OCI-LY3 (cell line): ENCODE data around the gene GCM1.

Experiments
- CTCF ChIP-seq: fragments of 200-600, 300-600 bp; sonication (generic); IDR thresholded peaks from 2 replicates; pipeline ENCODE4 v1.5.1; 2014; ENCODE audit warnings: antibody characterized with exemption, low read length, low read depth
- EZH2phosphoT487 ChIP-seq: fragments of 200-600 bp; shearing (Covaris generic); IDR thresholded peaks from 2 replicates; pipeline ENCODE4 v1.6.1; 2018; ENCODE audit warnings: antibody characterized with exemption, mixed run types, low read depth

GRCh38 chr6:53188833-53189232 is 40.2 kb upstream of the GCM1 start:
- TF ChIP-seq CTCF (no peak), EZH2phosphoT487 (no peak)
